ENCODE data around the gene NLRP11.

Gene NLRP11

GRCh38 chr19:55753401-55753800 is 78.4 kb downstream of the NLRP11 start:
- H3K36me3 Mint-ChIP-seq = no peaks in the 10 kb centered on the region

GRCh38 chr19:55750715-55751114 is 81.1 kb downstream of the NLRP11 start:
- H3K27ac Mint-ChIP-seq = no peak overlapping the region
- H3K36me3 Mint-ChIP-seq = no peaks in the 10 kb centered on the region
- no peaks in the 10 kb centered on the region for H3K9me3 Mint-ChIP-seq
- H3K4me1 Mint-ChIP-seq = no peaks in the 10 kb centered on the region
- H3K27me3 Mint-ChIP-seq = no peaks in the 10 kb centered on the region
- DNase-seq = no peak
- no peak overlapping the region for H3K4me3 Mint-ChIP-seq
- CTCF ChIA-PET = interaction anchor here (0.6 kb wide), 1 partner anchor 40 kb away, joined by 3 read pairs; no protein-coding TSS in a partner anchor

More at GRCh38 chr19:55753401-55753800, 78.4 kb downstream of the NLRP11 start:
- Mint-ChIP-seq H3K9me3 (peaks cover 5% of the 10 kb centered on the region), H3K27ac (no peak overlapping the region), H3K4me1 (no peaks in the 10 kb centered on the region), H3K27me3 (peaks cover 4% of the 10 kb centered on the region), H3K4me3 (no peak overlapping the region)
- CTCF ChIA-PET = no interaction called here
- DNase-seq = no peak

- DNase-seq = no peak
- Mint-ChIP-seq H3K4me3 (no peak within 1 kb of the TSS), H3K4me1 (no peaks in the 10 kb centered on the region), H3K9me3 (no peaks in the 10 kb centered on the region), H3K27ac (no peak within 1 kb of the TSS), H3K27me3 (no peaks in the 10 kb centered on the region), H3K36me3 (no peaks in the 10 kb centered on the region)
- CTCF ChIA-PET = interaction anchor here (1.1 kb wide), 1 partner anchor 106 kb away, joined by 3 read pairs; no protein-coding TSS in a partner anchor
Measured at GRCh38 chr19:55738302-55738701, 93.5 kb downstream of the NLRP11 start, which contains the start of gene NLRP9. TSS of gene NLRP9 (minus strand) at chr19:55738402. CDS start at chr19:55738374, 28 bp downstream.
